SK-N-SH (cell line): Measurements from ENCODE around the gene DOK1. TPM values are rescaled to one million over a fixed set of nuclear protein-coding genes. Genes with fewer than 3 reads are reported as not detected.
A peak's percentile ranks its signal among the peaks of the same experiment; 100 is the strongest.

Experiments
- CTCF ChIA-PET: fragments of 300-600, 350-600 bp; formaldehyde crosslinking; extraction: SDS; loops from one replicate; lab custom pipeline; 2021; lab: Yijun Ruan, JAX
- POLR2A ChIA-PET: fragments of 350-600 bp; sonication (Branson Sonifier 250); formaldehyde crosslinking; extraction: SDS; loops from one replicate; lab custom pipeline; 2020; ENCODE audit warnings: antibody characterized with exemption, inconsistent platforms; lab: Yijun Ruan, JAX
- DNase-seq: peaks from one replicate; pipeline ENCODE4 v3.0.0; 2012
- H2AFZ ChIP-seq: fragments of 200-600 bp; sonication (generic); 2 replicates; pipeline ENCODE4 v1.8.1; 2016; ENCODE audit warnings: antibody characterized with exemption, mild to moderate bottlenecking, low read depth
- H3F3A ChIP-seq: fragments of 200-600 bp; sonication (generic); replicated peaks from 2 replicates; pipeline ENCODE3; 2016; ENCODE audit warnings: antibody characterized with exemption, mild to moderate bottlenecking; ENCODE audit not compliant: insufficient read depth
- H3K27ac ChIP-seq, 2 experiments: fragments of 200-500 bp in 1 of 2; fragments of 200-600 bp in 1 of 2; sonication (Bioruptor generic) in 1 of 2; sonication (generic), shearing (Covaris generic) in 1 of 2; 2 replicates each; pipeline versions ENCODE4 v1.5.1 to v1.6.1; 2014 to 2016; ENCODE audit warnings: low read depth in 2 of 2, inconsistent platforms in 1 of 2, low read length in 1 of 2, mild to moderate bottlenecking in 1 of 2, mixed read lengths in 1 of 2
- H3K27me3 ChIP-seq: fragments of 200-600 bp; sonication (generic), shearing (Covaris generic); 2 replicates; pipeline ENCODE4 v1.6.1; 2016; ENCODE audit warnings: mixed run types; ENCODE audit not compliant: insufficient read depth
- H3K36me3 ChIP-seq, 2 experiments: fragments of 200-500 bp in 1 of 2; fragments of 200-600 bp in 1 of 2; sonication (Bioruptor generic) in 1 of 2; sonication (generic) in 1 of 2; replicated peaks in 1 of 2; 2 replicates each; pipeline versions ENCODE3 to v1.5.1; 2014 to 2016; ENCODE audit warnings: low read length in 1 of 2, mild to moderate bottlenecking in 1 of 2; ENCODE audit not compliant: insufficient read depth in 2 of 2, control insufficient read depth in 1 of 2
- H3K4me1 ChIP-seq, 2 experiments: fragments of 200-500 bp in 1 of 2; fragments of 200-600 bp in 1 of 2; sonication (Bioruptor generic) in 1 of 2; sonication (generic), shearing (Covaris generic) in 1 of 2; 2 replicates each; pipeline versions ENCODE4 v1.5.1 to v1.6.1; 2014 to 2016; ENCODE audit warnings: low read depth in 1 of 2, low read length in 1 of 2, mixed run types in 1 of 2; ENCODE audit not compliant: insufficient read depth in 2 of 2, control insufficient read depth in 1 of 2
- H3K4me2 ChIP-seq: fragments of 200-600 bp; sonication (generic), shearing (Covaris generic); 2 replicates; pipeline ENCODE4 v1.6.1; 2017; ENCODE audit warnings: mixed run types
- H3K4me3 ChIP-seq, 2 experiments: fragments of 200-500 bp in 1 of 2; fragments of 200-600 bp in 1 of 2; sonication (Bioruptor generic) in 1 of 2; sonication (generic), shearing (Covaris generic) in 1 of 2; 2 replicates each; pipeline versions ENCODE4 v1.5.1 to v1.8.1; 2014 to 2016; ENCODE audit warnings: low read depth in 2 of 2, inconsistent platforms in 1 of 2, low read length in 1 of 2, mild to moderate bottlenecking in 1 of 2, mixed read lengths in 1 of 2, moderate library complexity in 1 of 2
- H3K79me2 ChIP-seq: fragments of 200-600 bp; sonication (generic); 2 replicates; pipeline ENCODE4 v1.8.1; 2017; ENCODE audit warnings: mild to moderate bottlenecking; ENCODE audit not compliant: insufficient read depth
- H3K9ac ChIP-seq: fragments of 200-600 bp; sonication (generic); 2 replicates; pipeline ENCODE4 v1.6.1; 2017; ENCODE audit warnings: mixed run types
- H3K9me2 ChIP-seq: fragments of 200-600 bp; sonication (generic); 2 replicates; pipeline ENCODE4 v1.6.1; 2017; ENCODE audit warnings: mixed run types
- H3K9me3 ChIP-seq: fragments of 200-600 bp; sonication (generic); 2 replicates; pipeline ENCODE4 v1.6.1; 2017; ENCODE audit warnings: mixed run types, mild to moderate bottlenecking, moderate library complexity
- H4K20me1 ChIP-seq: fragments of 200-600 bp; sonication (generic); 2 replicates; pipeline ENCODE4 v1.6.1; 2017; ENCODE audit warnings: mild to moderate bottlenecking, mixed run types; ENCODE audit not compliant: insufficient read depth
- FOSL2 ChIP-seq: IDR thresholded peaks from 2 replicates; pipeline ENCODE4 v1.4.0; 2012; ENCODE audit warnings: low read depth, mild to moderate bottlenecking, moderate library complexity, borderline replicate concordance
- GABPA ChIP-seq: IDR thresholded peaks from 2 replicates; pipeline ENCODE4 v1.4.0; 2012; ENCODE audit warnings: low read depth, mild to moderate bottlenecking
- MAX ChIP-seq: IDR thresholded peaks from 2 replicates; pipeline ENCODE4 v1.4.0; 2012; ENCODE audit warnings: low read depth
- MXI1 ChIP-seq: IDR thresholded peaks from 2 replicates; pipeline ENCODE4 v1.6.1; 2012; ENCODE audit warnings: mild to moderate bottlenecking, low read depth, low read length, improper control_type of control experiment
- NRF1 ChIP-seq: IDR thresholded peaks from 2 replicates; pipeline ENCODE4 v1.6.1; 2012; ENCODE audit warnings: low read depth, mild to moderate bottlenecking, low read length
- PBX3 ChIP-seq: IDR thresholded peaks from 2 replicates; pipeline ENCODE4; 2012
- POLR2AphosphoS5 ChIP-seq: IDR thresholded peaks from 2 replicates; pipeline ENCODE4 v1.6.1; 2012; ENCODE audit warnings: low read depth, low read length
- RXRA ChIP-seq: IDR thresholded peaks from 2 replicates; pipeline ENCODE4 v1.4.0; 2012; ENCODE audit warnings: low read depth, mild to moderate bottlenecking, borderline replicate concordance
- TAF1 ChIP-seq: IDR thresholded peaks from 2 replicates; pipeline ENCODE4 v1.6.1; 2012; ENCODE audit warnings: low read depth, mild to moderate bottlenecking, low read length, moderate library complexity, borderline replicate concordance
- TCF12 ChIP-seq: IDR thresholded peaks from 2 replicates; pipeline ENCODE4 v1.4.0; 2012
- WGBS: methylation state at CpG from one replicate; pipeline ENCODE4 v1.1.6; 2017; ENCODE audit warnings: low lambda C conversion rate; 5-methylcytosine and 5-hydroxymethylcytosine counted together
- polyA plus RNA-seq, 3 experiments: library from polyadenylated mRNA; depleted of rRNA; stranded (reverse); fragments of >200 nt; gene quantifications; 2 replicates each; pipeline ENCODE4 v1.2.3, GENCODE V29; 2012

DOK1 gene
- polyA plus RNA-seq, 1 of the 3 experiments (the other 2 are of a cell fraction): 25.3 TPM

GRCh38 chr2:74524955-74525716 is 29.4 kb upstream of the DOK1 start:
- no peak overlapping the region for H3K9ac ChIP-seq
- H3K4me2 ChIP-seq: no peak overlapping the region
- peaks cover 27% of the 10 kb centered on the region for H3K79me2 ChIP-seq
- H3K27ac ChIP-seq: no peak overlapping the region
- H3K27me3 ChIP-seq: no peaks in the 10 kb centered on the region
- ChIA-PET CTCF (interaction anchor here (1.3 to 1.8 kb wide), 2 partner anchors 18 to 42 kb away, joined by 5 to 7 read pairs; partner anchors contain the start of genes CCDC142, PCGF1 and TTC31), POLR2A (interaction anchor here (1.3 kb wide), 1 partner anchor 7 kb away, joined by 5 read pairs; no protein-coding TSS in a partner anchor)
- H4K20me1 ChIP-seq: no peaks in the 10 kb centered on the region
- no peaks in the 10 kb centered on the region for H3K9me3 ChIP-seq
- peaks cover 6 to 12% of the 10 kb centered on the region in 2 experiments; a peak in 3 of 4 replicates for H3K4me1 ChIP-seq
- TF ChIP-seq PBX3 (no peak), GABPA (no peak), TAF1 (no peak), FOSL2 (no peak), MAX (no peak), MXI1 (no peak), RXRA (no peak)
- no peaks in the 10 kb centered on the region for H3K9me2 ChIP-seq
- 91% methylated on average over 8 of the region's 10 CpGs for WGBS
- no peak overlapping the region for H3K4me3 ChIP-seq
- peaks cover 22 to 26% of the 10 kb centered on the region in 2 experiments for H3K36me3 ChIP-seq
- no peak overlapping the region for H2AFZ ChIP-seq
- no peak for DNase-seq
- H3F3A ChIP-seq: peaks cover 3% of the 10 kb centered on the region

- CTCF ChIA-PET: interaction anchor here (1.0 to 1.8 kb wide), 4 partner anchors 11 to 43 kb away, joined by 3 to 7 read pairs (median 5); partner anchors contain the start of genes CCDC142, PCGF1, TLX2 and TTC31
- H3K4me3 ChIP-seq: no peak within 1 kb of the TSS
- H3K9me2 ChIP-seq: no peaks in the 10 kb centered on the region
- TF ChIP-seq TCF12: no peak
- peak; percentile 44; the same call in 1 of the 2 replicates for TF ChIP-seq NRF1
- TF ChIP-seq POLR2AphosphoS5: no peak
- 93% methylated on average over 9 of the region's 11 CpGs for WGBS
- peak; percentile 52 for DNase-seq
- peaks cover 35% of the 10 kb centered on the region for H3K79me2 ChIP-seq
- no peaks in the 10 kb centered on the region for H3K27me3 ChIP-seq
- no peak within 1 kb of the TSS for H3K9ac ChIP-seq
- no peak within 1 kb of the TSS for H2AFZ ChIP-seq
- H3K36me3 ChIP-seq: peaks cover 22 to 26% of the 10 kb centered on the region in 2 experiments
- no peaks in the 10 kb centered on the region for H3K9me3 ChIP-seq
- H3F3A ChIP-seq: peaks cover 3% of the 10 kb centered on the region
- no peaks in the 10 kb centered on the region for H4K20me1 ChIP-seq
- POLR2A ChIA-PET: interaction anchor here (0.7 to 1.3 kb wide), 4 partner anchors 8 to 17 kb away, joined by 3 to 5 read pairs (median 3); partner anchors contain the start of gene TLX2
- no peak within 1 kb of the TSS for H3K4me2 ChIP-seq
- H3K4me1 ChIP-seq: peaks cover 8 to 15% of the 10 kb centered on the region in 2 experiments
- no peak within 1 kb of the TSS; a peak in 1 of 4 replicates for H3K27ac ChIP-seq
Observed at GRCh38 chr2:74525717-74526648, 28.5 kb upstream of the DOK1 start, which contains the start of gene DQX1. Gene DQX1 (minus strand): TSS chr2:74526231. CDS start chr2:74525729, 502 bp downstream.
